Tibial nerve (tissue), 3 donors: Measurements from ENCODE around the gene PRR11.

Experiments used
- CTCF ChIP-seq, 5 experiments: fragments of 200-600 bp in 3 of 5; fragments of 450-650 bp in 2 of 5; sonication (generic) in 3 of 5; IDR thresholded peaks; one replicate each; pipeline ENCODE4 v1.5.1; 2016 to 2019; ENCODE audit warnings: antibody characterized with exemption in 5 of 5, mild to moderate bottlenecking in 3 of 5, moderate library complexity in 2 of 5
- POLR2A ChIP-seq, 2 donors: fragments of 450-650 bp; IDR thresholded peaks; one replicate each; pipeline ENCODE4 v1.6.1; 2017; ENCODE audit warnings: antibody characterized with exemption in 2 of 2, mild to moderate bottlenecking in 2 of 2, moderate library complexity in 2 of 2

- TF ChIP-seq POLR2A (IDR thresholded peaks at IDR 0.05) (no peak), CTCF (IDR thresholded peaks at IDR 0.05) (no peak)
Observed at GRCh38 chr17:59238906-59239305, 83.4 kb downstream of the PRR11 start.
